SKM-1 (cell line): ENCODE data around the gene NYNRIN.
A peak's percentile ranks its signal among the peaks of the same experiment; 100 is the strongest.

ENCODE experiments used
- DNase-seq: peaks from one replicate; lab custom pipeline; 2025; ENCODE audit not compliant: unreplicated experiment; lab: John Stamatoyannopoulos, UW

NYNRIN gene

GRCh38 chr14:24430682-24431568 lies 32.1 kb downstream of the NYNRIN start:
- DNase-seq = no peak

- peak; percentile 58 for DNase-seq
Observed at GRCh38 chr14:24431569-24432258, 32.9 kb downstream of the NYNRIN start.

GRCh38 chr14:24432259-24433131 lies 33.7 kb downstream of the NYNRIN start:
- DNase-seq = no peak

GRCh38 chr14:24434036-24434435 lies 35.2 kb downstream of the NYNRIN start:
- DNase-seq = no peak

- no peak for DNase-seq
Observed at GRCh38 chr14:24434676-24435075, 35.9 kb downstream of the NYNRIN start.

GRCh38 chr14:24435192-24435810 lies 36.5 kb downstream of the NYNRIN start:
- no peak for DNase-seq

- no peak for DNase-seq
Observed at GRCh38 chr14:24435998-24436354, 37.2 kb downstream of the NYNRIN start.

- DNase-seq = no peak
Observed at GRCh38 chr14:24436355-24437019, 37.7 kb downstream of the NYNRIN start.

GRCh38 chr14:24437020-24437735 lies 38.4 kb downstream of the NYNRIN start:
- no peak for DNase-seq

GRCh38 chr14:24437736-24438067 lies 38.9 kb downstream of the NYNRIN start:
- DNase-seq = no peak

- DNase-seq = no peak
Observed at GRCh38 chr14:24438223-24439097, 39.7 kb downstream of the NYNRIN start.

- no peak for DNase-seq
Observed at GRCh38 chr14:24439257-24439656, 40.5 kb downstream of the NYNRIN start.

- DNase-seq = no peak
Observed at GRCh38 chr14:24439830-24440605, 41.2 kb downstream of the NYNRIN start.

- no peak for DNase-seq
Observed at GRCh38 chr14:24440606-24441399, 42.0 kb downstream of the NYNRIN start.

- no peak for DNase-seq
Observed at GRCh38 chr14:24441485-24441884, 42.7 kb downstream of the NYNRIN start.

GRCh38 chr14:24441904-24442239 lies 43.1 kb downstream of the NYNRIN start:
- DNase-seq = no peak

GRCh38 chr14:24442240-24443052 lies 43.6 kb downstream of the NYNRIN start, which contains the start of gene SDR39U1:
Gene SDR39U1, minus strand, starts transcription at chr14:24442776. Its CDS starts 7 bp downstream, at chr14:24442769.
- DNase-seq = peak; percentile 85
